CD4-positive, alpha-beta T cell treated with Interferon gamma for 1 hour (primary cell): ENCODE measurements around the gene VNN1.
"Not testable (repeated sequence)": the region's sequence is repeated elsewhere in the genome, so short reads cannot be mapped to it uniquely, and the experiment has no call there.

Source experiments
- DNase-seq: peaks from one replicate; pipeline ENCODE4 v3.0.0-alpha.2; 2020

Gene VNN1

GRCh38 chr6:132666118-132666517, 47.7 kb downstream of the VNN1 start:
- no peak for DNase-seq

DNA sequence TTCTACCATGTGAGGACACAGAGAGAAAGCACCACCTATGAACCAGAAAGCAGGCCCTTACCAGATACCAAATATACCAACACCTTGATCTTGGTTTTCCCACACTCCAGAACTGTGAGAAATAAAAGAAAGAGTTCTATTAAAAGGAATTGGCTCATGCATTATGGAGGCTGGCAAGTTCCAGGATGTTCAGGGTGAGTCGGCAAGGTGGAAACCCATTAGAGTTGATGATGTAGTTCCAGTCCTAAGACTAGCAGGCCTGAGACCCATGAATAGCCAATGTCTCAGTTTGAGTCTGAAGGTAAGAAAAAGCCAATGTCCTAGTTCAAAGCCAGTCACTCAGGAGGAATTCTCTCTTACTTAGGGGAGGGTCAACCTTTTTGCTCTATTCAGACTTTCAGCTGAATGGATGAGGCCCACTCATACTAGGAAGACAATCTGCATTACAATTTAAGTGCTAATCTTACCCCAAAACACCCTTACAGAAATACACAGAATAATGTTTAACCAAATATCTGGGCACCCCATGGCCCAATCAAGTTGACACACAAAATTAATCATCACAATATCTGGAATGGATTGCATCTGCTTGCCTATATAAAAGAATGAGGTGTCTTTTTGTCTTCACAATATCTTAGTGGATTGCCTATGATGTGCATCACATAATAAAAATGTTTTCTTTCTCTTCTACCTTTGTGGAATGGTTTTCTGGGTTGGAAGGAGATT, 49.4 kb downstream of the VNN1 start:
- no peak for DNase-seq

- no peak for DNase-seq
Observed at GRCh38 chr6:132663661-132664060, 50.2 kb downstream of the VNN1 start.

- DNase-seq: no peak
Observed at GRCh38 chr6:132661906-132662305, 51.9 kb downstream of the VNN1 start.

DNA sequence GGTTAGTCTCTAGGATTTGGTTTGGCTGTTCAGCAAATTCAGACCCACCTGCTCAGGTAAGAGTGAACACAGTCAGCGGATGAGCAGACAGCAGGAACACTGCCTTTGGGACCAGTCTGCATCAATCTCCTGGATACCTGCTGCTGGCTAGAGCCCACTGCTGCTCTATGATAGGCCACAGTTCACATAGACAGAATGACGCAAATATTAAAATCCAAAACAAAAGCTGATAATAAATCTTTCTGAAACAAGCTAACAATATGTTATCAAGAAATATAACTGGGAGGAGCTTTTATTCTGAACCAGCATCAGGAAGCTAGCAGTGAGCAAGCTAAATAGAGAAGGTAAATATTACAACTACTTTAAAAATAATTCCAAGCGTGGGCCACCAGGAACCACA, 54.8 kb downstream of the VNN1 start, which contains the start of gene TAAR1:
TAAR1 (minus strand) TSS at position 101 of the 400 bp plus-strand sequence. CDS start 13,179 bp downstream, outside the sequence.
- DNase-seq: no peak

GRCh38 chr6:132651062-132651461, 62.8 kb downstream of the VNN1 start:
- no peak for DNase-seq

GRCh38 chr6:132650429-132650828, 63.4 kb downstream of the VNN1 start:
- no peak for DNase-seq

DNA sequence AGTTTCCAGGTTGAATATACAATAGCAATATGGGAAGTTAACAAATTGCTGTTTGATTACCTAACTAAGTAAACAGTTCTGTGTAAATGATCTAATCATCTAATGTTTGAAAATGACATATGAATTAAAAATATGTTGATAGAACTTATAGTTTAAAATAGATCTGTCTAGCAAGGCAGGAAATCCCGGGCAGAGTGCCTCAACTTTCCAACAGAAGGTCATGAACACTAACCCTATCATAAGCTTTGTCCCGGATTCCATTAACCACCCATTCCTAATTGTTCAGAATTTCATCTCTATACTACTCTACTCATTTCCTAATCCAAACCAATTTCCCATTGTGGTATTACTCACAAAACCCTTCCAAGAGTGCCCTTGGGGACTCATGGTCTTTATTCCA, 65.0 kb downstream of the VNN1 start:
- no peak for DNase-seq

- no peak for DNase-seq
Observed at GRCh38 chr6:132648356-132648755, 65.5 kb downstream of the VNN1 start.

- DNase-seq: no peak
Observed at GRCh38 chr6:132643547-132643946, 70.3 kb downstream of the VNN1 start.

DNA sequence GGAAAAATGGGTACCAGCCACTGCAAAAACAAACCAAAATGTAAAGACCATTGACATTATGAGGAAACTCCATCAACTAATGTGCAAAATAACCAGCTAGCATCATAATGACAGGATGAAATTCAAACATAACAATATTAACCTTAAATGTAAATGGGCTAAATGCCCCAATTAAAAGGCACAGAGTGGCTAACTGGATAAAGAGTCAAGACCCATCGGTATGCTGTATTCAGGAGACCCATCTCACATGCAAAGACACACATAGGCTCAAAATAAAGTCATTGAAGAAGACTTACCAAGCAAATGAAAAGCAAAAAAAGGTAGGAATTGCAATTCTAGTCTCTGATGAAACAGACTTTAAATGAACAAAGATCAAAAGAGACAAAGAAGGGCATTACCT, 76.7 kb downstream of the VNN1 start:
- DNase-seq: not testable (repeated sequence)

DNA sequence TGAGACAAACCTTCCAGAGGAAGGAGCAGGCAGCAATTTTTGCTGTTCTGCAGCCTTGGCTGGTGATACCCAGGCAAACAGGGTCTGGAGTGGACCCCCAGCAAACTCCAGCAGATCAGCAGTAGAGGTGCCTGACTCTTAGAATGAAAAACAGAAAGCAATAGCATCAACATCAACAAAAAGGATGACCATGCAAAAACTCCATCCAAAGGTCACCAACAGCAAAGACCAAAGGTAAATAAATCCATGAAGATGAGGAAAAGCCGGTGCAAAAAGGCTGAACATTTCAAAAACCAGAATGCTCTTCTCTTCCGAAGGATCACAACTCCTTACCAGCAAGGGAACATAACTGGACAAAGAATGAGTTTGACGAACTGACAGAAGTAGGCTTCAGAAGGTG, 77.9 kb downstream of the VNN1 start:
- not testable (repeated sequence) for DNase-seq

DNA sequence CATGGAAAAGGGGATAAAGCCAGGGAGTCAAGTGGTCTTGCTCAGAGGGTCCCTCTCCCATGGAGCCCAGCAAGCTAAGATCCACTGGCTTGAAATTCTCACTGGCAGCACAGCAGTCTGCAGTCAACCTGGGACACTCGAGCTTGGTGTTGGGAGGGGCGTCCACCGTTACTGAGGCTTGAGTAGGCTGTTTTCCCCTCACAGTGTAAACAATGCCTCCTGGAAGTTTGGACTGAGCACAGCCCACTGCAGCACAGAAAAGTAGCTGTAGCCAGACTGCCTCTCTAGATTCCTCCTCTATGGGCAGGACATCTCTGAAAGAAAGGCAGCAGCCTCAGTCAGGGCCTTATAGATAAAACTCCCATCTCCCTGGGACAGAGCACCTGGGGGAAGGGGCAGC, 78.6 kb downstream of the VNN1 start:
- DNase-seq: not testable (repeated sequence)

DNA sequence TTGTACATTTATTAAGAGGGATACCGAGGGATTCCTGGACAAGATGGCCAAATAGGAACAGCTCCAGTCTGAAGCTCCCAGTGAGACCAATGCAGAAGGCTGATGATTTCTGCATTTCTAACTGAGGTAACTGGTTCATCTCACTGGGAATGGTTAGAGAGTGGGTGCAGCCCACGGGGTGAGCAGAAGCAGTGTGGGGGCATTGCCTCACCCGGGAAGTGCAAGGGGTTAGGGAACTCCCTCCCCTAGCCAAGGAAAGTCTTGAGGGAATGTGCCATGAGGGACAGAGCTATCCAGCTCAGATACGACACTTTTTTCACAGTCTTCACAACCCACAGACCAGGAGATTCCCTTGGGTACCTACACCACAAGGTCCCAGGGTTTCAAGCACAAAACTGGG, 79.1 kb downstream of the VNN1 start:
- no peak for DNase-seq

DNA sequence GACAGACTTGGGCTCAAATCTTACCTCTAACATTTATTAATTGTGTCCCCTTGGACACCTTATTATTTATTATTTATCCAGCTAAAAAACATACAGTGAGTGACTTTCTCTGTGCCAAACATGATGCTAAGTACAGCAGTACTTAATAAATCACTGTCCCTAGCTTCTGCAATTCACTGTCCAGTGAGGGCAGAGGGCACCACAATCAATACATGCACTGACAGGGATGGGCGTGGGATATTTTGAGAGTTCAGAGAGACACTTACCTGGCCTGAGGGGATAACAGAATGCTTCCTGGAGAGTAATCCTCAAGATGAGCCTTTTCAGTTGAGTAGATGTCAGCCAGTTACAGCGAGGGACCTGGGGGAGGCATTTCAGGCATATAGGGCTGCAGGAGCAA, 80.5 kb downstream of the VNN1 start:
- DNase-seq: no peak
